K562 (cell line): ENCODE measurements around the gene POLR3GL. TPM values are rescaled to one million over a fixed set of nuclear protein-coding genes. Genes with fewer than 3 reads are reported as not detected.
"Not testable (repeated sequence)": the region's sequence is repeated elsewhere in the genome, so short reads cannot be mapped to it uniquely, and the experiment has no call there.

ENCODE experiments used
- BHLHE40 ChIP-seq: IDR thresholded peaks from 2 replicates; pipeline ENCODE4 v1.6.1; 2011; ENCODE audit warnings: low read length, improper control_type of control experiment
- CREM ChIP-seq: IDR thresholded peaks from 2 replicates; pipeline ENCODE4 v1.6.1; 2014; ENCODE audit warnings: antibody characterized with exemption, low read depth
- FOXP1 ChIP-seq: sonication (generic); formaldehyde crosslinking; IDR thresholded peaks from 2 replicates; pipeline ENCODE4 v1.8.0; 2022; ENCODE audit warnings: mild to moderate bottlenecking, missing genetic modification reagents
- KAT7 ChIP-seq: sonication (generic); formaldehyde crosslinking; IDR thresholded peaks from 2 replicates; pipeline ENCODE4 v1.8.0; 2022; ENCODE audit warnings: missing genetic modification reagents, mild to moderate bottlenecking, borderline replicate concordance
- L3MBTL2 ChIP-seq: fragments of 450-650 bp; IDR thresholded peaks from 2 replicates; pipeline ENCODE4 v1.6.1; 2016; ENCODE audit warnings: mild to moderate bottlenecking, moderate library complexity
- MECOM ChIP-seq: fragments of 250-450 bp; sonication (Bioruptor Pico); IDR thresholded peaks from 2 replicates; pipeline ENCODE4 v1.8.0; 2022; ENCODE audit warnings: inconsistent platforms
- MYC ChIP-seq, 2 experiments: fragments of 250-450 bp in 1 of 2; sonication (Bioruptor Pico) in 1 of 2; IDR thresholded peaks; 2 replicates each; pipeline versions ENCODE4 v1.5.1 to v1.6.1; 2012 to 2021; ENCODE audit warnings: low read depth in 2 of 2, borderline replicate concordance in 1 of 2, improper control_type of control experiment in 1 of 2, low read length in 1 of 2, mild to moderate bottlenecking in 1 of 2, moderate library complexity in 1 of 2
- TAL1 ChIP-seq: fragments of 450-650 bp; IDR thresholded peaks from 2 replicates; pipeline ENCODE4 v1.6.1; 2016; ENCODE audit warnings: mild to moderate bottlenecking
- polyA plus RNA-seq, 8 experiments: library from polyadenylated mRNA; depleted of rRNA in 4 of 8; stranded (reverse) in 5 of 8; unstranded in 3 of 8; fragments of >200 nt; fragmentation: Nextera tagmentation in 2 of 8; fragmentation: Illumina TruSeq in 1 of 8; extraction: Ambion mirVana in 2 of 8; extraction: Trizol in 1 of 8; gene quantifications; 2 replicates each; pipeline versions ENCODE4 v1.2.1 to v1.2.3, GENCODE V29; 2011 to 2014; ENCODE audit warnings: inconsistent platforms in 1 of 8, missing spikeins in 1 of 8
- total RNA-seq, 7 experiments: library from RNA; depleted of rRNA in 6 of 7; stranded (reverse); fragments of >200 nt in 6 of 7; fragmentation: Illumina TruSeq in 2 of 7; extraction: Trizol in 2 of 7; gene quantifications; 2 replicates each; pipeline versions ENCODE4 v1.2.1 to v1.2.3, GENCODE V29; 2011 to 2021; ENCODE audit warnings: low replicate concordance in 1 of 7
- TF ChIP-seq, protein P1 (sequence below): fragments of 450-650 bp; IDR thresholded peaks from 2 replicates; pipeline ENCODE4 v1.6.1; 2017; ENCODE audit warnings: antibody characterized with exemption, mild to moderate bottlenecking
- TF ChIP-seq, protein P2 (sequence below): fragments of 450-650 bp; IDR thresholded peaks from 2 replicates; pipeline ENCODE4 v1.6.1; 2016; ENCODE audit warnings: low read depth, mild to moderate bottlenecking, moderate library complexity
- TF ChIP-seq, protein P3 (sequence below), 2 experiments: fragments of 450-650 bp; formaldehyde crosslinking in 1 of 2; IDR thresholded peaks; 2 replicates each; pipeline versions ENCODE4 v1.4.0 to v1.6.1; 2014 to 2020; ENCODE audit warnings: mild to moderate bottlenecking in 2 of 2, borderline replicate concordance in 1 of 2, low read depth in 1 of 2

Gene POLR3GL
- total and polyA plus RNA-seq, 9 of the 15 experiments (the other 6 are each of a cell fraction or from before 2014, with no cell fraction given), result 14.6 to 48.4 (median 38.2) TPM

DNA sequence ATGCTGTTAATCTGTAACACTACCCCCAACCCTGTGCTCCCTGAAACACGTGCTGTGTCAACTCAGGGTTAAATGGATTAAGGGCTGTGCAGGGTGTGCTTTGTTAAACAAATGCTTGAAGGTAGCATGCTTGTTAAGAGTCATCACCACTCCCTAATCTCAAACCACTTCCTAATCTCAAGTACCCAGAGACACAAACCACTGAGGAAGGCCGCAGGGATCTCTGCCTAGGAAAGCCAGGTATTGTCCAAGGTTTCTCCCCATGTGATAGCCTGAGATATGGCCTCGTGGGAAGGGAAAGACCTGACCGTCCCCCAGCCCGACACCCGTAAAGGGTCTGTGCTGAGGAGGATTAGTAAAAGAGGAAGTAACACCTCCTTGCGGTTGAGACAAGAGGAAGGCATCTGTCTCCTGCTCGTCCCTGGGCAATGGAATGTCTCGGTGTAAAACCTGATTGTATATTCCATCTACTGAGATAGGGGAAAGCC is 31.9 kb upstream of the POLR3GL start (continued):
- TF ChIP-seq, protein P1, sequence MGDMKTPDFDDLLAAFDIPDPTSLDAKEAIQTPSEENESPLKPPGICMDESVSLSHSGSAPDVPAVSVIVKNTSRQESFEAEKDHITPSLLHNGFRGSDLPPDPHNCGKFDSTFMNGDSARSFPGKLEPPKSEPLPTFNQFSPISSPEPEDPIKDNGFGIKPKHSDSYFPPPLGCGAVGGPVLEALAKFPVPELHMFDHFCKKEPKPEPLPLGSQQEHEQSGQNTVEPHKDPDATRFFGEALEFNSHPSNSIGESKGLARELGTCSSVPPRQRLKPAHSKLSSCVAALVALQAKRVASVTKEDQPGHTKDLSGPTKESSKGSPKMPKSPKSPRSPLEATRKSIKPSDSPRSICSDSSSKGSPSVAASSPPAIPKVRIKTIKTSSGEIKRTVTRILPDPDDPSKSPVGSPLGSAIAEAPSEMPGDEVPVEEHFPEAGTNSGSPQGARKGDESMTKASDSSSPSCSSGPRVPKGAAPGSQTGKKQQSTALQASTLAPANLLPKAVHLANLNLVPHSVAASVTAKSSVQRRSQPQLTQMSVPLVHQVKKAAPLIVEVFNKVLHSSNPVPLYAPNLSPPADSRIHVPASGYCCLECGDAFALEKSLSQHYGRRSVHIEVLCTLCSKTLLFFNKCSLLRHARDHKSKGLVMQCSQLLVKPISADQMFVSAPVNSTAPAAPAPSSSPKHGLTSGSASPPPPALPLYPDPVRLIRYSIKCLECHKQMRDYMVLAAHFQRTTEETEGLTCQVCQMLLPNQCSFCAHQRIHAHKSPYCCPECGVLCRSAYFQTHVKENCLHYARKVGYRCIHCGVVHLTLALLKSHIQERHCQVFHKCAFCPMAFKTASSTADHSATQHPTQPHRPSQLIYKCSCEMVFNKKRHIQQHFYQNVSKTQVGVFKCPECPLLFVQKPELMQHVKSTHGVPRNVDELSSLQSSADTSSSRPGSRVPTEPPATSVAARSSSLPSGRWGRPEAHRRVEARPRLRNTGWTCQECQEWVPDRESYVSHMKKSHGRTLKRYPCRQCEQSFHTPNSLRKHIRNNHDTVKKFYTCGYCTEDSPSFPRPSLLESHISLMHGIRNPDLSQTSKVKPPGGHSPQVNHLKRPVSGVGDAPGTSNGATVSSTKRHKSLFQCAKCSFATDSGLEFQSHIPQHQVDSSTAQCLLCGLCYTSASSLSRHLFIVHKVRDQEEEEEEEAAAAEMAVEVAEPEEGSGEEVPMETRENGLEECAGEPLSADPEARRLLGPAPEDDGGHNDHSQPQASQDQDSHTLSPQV, result peak; percentile 55; the same call in 1 of the 2 replicates
- TF ChIP-seq BHLHE40 (peak; percentile 90), FOXP1 (CRISPR knock-in tag) (peak; percentile 32; the same call in 1 of the 2 replicates), KAT7 (CRISPR knock-in tag) (peak; percentile 31; the same call in 1 of the 2 replicates), L3MBTL2 (peak; percentile 98), MYC (IDR thresholded peaks at IDR 0.05; ENCODE audit: low read depth, low read length) (peak; percentile 83), MYC (CRISPR knock-in tag; IDR thresholded peaks at IDR 0.05; ENCODE audit: borderline replicate concordance, low read depth) (0 out of 2 replicates have a peak, but pooled peaks have one; percentile 9), CREM (peak; percentile 25; the same call in 1 of the 2 replicates), TAL1 (peak; percentile 96), MECOM (peak; percentile 90)
- TF ChIP-seq, protein P2, sequence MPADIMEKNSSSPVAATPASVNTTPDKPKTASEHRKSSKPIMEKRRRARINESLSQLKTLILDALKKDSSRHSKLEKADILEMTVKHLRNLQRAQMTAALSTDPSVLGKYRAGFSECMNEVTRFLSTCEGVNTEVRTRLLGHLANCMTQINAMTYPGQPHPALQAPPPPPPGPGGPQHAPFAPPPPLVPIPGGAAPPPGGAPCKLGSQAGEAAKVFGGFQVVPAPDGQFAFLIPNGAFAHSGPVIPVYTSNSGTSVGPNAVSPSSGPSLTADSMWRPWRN, result peak; percentile 97
- TF ChIP-seq, protein P3, sequence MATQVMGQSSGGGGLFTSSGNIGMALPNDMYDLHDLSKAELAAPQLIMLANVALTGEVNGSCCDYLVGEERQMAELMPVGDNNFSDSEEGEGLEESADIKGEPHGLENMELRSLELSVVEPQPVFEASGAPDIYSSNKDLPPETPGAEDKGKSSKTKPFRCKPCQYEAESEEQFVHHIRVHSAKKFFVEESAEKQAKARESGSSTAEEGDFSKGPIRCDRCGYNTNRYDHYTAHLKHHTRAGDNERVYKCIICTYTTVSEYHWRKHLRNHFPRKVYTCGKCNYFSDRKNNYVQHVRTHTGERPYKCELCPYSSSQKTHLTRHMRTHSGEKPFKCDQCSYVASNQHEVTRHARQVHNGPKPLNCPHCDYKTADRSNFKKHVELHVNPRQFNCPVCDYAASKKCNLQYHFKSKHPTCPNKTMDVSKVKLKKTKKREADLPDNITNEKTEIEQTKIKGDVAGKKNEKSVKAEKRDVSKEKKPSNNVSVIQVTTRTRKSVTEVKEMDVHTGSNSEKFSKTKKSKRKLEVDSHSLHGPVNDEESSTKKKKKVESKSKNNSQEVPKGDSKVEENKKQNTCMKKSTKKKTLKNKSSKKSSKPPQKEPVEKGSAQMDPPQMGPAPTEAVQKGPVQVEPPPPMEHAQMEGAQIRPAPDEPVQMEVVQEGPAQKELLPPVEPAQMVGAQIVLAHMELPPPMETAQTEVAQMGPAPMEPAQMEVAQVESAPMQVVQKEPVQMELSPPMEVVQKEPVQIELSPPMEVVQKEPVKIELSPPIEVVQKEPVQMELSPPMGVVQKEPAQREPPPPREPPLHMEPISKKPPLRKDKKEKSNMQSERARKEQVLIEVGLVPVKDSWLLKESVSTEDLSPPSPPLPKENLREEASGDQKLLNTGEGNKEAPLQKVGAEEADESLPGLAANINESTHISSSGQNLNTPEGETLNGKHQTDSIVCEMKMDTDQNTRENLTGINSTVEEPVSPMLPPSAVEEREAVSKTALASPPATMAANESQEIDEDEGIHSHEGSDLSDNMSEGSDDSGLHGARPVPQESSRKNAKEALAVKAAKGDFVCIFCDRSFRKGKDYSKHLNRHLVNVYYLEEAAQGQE (IDR thresholded peaks at IDR 0.05; ENCODE audit: borderline replicate concordance), result peak; percentile 26; the same call in 1 of the 2 replicates
- TF ChIP-seq, protein P3 (CRISPR knock-in tag; IDR thresholded peaks at IDR 0.05; ENCODE audit: low read depth), result not testable (repeated sequence)
